NCI-H2171 treated with DMSO at 0.1 percent for 48 hours (cell line): ENCODE results near the gene PRPF4.
"Not testable (repeated sequence)": the region's sequence is repeated elsewhere in the genome, so short reads cannot be mapped to it uniquely, and the experiment has no call there.

ENCODE experiments used
- DNase-seq: peaks from one replicate; lab custom pipeline; 2025; lab: John Stamatoyannopoulos, UW

PRPF4 gene

DNA sequence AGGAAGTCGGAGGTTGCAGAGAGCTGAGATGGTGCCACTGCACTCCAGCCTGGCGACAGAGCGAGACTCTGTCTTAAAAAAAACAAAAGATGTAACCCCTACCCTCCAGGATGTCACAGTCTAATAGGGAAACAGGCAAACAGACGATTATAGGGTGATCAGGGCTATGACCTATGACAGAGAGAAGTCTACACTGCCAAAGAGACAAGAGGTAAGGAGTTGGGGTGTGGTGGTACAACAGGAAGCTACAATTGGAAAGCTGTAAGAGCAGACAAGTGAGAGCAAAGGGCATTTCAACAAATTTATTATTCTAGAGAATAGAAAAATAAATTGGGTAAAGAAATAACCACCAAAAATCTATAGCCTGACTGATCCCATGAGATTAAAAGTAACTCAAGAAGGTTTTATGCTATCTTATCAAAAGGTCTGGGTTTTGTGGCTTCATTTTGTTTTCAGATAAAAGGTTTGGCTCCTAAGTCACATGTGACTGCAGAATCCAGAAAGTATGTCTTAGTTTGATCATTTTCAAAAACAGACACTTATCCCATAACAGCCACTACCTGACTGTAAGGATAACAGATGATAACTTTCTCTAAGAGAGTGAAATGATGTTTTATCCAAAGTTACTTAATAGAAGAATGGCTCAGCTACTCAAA, 7.4 kb upstream of the PRPF4 start:
- no peak for DNase-seq

DNA sequence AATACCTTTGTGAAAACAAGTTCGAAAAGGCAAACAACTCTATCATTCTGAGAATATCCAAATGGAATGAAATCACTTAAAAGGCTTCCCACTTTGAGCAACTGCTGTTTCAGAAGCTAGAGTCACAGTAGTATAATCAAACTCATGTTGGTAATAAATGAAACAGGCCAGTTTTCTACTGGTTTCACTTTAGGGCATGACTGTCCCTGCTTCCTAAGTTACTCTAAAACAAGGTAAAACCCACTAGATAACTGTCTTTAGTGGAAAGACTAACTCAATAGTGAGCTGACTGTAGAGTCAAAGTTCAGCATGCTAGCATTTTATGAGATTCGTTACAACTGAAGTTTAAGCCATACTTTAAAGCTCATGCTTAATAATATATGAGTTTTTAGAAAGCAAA, 6.1 kb upstream of the PRPF4 start:
- DNase-seq = no peak

DNA sequence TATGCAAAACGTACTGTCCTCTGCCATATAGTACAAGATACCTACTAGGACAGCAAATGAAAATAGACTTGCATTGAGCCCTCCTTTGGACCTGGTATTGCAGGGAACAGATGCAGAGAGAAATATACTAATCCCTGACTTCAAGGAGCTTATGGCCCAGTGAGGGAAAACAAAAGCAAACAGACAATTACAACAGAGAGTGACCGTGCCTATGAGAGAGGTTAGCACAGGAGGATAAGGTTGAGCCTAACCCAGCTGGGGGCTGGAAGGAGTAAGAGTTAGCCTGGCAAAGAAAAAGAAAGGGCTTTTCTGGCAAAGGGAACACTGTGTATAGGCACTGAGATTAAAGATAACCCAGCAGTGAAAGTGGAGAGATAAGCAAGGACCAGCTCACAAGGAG, 5.6 kb upstream of the PRPF4 start:
- no peak for DNase-seq

DNA sequence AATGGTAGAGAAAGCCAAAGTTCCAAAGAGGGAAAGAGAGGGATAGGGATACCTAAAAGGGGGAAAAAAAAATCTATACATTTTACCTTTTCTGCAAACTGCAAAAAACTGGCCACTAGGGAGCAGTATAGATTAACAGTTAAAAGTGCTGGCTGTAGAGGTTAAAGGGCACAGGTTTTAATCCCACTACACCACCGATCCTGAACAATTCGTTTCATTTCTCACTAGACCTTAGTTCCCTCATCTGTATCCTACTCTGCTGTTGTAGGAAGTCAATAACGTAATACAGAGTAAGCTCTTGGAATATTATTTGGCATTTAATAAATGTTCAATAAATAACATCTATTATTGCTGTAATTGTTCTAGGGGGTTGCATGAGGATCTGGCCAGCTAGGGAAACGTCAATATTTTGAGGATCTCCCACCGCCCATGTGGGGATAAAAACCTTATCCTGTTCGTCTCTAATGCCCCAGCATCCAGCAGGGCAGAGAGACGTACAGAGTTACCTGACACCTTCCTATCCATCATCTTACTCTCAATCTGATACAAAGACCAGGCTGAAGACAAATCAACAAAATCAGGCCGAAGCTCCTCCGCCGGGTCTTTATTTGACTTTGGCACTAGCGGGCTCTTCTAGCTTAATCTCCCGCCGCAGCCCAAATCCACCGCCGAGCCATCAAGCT, 843 bp upstream of the PRPF4 start:
- peak; percentile 80 for DNase-seq

DNA sequence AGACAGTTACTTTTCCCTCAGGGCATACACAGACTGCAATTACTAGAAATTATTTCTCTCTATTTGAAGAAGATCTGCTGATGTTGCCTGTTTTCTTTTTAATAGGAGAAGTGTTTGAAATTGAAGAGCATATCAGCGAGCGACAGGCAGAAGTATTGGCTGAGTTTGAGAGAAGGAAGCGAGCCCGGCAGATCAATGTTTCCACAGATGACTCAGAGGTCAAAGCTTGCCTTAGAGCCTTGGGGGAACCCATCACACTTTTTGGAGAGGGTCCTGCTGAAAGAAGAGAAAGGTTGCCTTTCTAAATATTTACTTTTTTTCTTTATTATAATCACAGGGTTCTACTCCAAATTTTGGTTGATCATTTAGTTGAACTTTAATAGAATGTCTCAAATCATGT, 3.4 kb downstream of the PRPF4 start:
- DNase-seq = no peak

DNA sequence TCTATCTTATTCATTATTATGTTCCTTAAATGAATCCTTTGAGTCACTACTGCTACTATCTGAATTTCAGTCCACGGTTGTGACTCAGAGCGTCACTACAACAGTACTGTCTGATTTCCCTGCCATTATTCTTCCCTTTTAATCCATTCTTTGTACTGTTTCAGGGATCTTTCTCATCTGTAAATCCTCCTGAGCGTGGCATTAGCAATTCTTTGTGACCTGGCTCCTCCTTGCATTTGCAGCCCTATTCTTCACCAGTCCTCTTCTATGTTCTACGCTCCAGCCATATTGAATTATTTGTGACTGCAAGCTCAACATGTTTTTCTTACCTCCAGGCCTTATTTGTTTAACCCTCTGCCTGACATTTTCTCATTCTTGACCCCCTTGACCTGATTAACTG, 5.9 kb downstream of the PRPF4 start:
- no peak for DNase-seq

DNA sequence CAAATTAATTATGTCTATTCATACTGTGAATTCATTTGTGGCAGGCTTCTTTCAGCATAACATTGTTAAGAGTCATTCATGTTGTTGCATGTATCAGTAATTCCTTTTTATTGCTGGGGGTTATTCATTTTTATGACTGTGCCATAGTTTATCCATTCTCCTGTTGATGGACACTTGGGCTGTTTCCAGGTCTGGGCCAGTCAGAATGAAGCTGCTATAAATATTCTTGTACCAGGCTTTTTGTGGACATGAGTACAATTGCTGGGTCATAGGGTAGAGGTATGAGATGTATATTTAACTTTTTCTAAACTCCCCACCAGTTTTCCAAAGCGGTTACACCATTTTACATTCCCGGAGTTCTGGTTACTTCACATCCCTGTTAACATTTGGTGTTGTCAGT, 13.6 kb downstream of the PRPF4 start:
- DNase-seq = no peak

DNA sequence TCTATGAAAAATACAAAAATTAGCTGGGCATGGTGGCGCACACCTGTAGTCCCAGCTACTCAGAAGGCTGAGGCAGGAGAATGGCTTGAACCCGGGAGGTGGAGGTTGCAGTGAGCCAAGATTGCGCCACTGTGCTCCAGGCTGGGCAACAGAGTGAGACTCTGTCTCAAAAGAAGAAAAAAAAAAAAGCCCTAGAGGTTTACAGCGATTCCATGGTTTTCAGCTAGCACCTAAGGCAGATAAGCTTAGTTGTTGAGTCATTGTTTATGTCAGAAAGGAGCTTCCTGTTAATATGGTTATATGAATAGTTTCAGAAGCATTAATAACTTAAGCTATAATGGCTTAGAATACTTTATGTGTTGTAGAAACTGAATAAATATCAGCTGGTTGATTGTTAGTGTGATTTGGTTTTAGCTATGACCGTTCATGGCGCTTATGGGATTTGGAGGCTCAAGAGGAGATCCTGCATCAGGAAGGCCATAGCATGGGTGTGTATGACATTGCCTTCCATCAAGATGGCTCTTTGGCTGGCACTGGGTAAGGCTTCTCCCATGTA, 14.7 kb downstream of the PRPF4 start:
- DNase-seq = no peak

DNA sequence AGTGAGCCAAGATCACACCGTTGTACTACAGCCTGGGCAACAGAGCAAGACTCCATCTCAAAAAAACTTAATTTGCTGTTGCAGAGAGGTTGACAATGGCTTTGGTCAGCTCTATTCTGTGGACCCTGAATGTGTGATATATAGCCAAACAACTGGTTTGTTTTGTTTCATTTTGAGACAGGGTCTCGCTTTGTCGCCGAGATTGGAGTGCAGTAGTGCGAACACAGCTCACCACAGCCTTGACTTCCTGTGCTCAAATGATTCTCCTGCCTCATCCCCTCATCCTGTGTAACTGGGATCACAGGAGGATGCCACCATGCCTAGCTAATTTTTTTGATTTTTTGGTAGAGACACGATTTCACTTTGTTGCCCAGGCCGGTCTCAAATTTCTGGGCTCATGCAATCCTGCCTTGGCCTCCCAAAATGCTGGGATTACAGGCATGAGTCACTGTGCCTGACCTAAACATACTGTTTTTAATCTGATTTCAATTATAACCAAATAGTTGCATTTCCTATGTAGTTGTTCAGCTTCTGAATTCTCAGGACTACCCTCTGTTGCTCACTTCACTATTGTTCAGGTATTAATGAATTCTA, 17.9 kb downstream of the PRPF4 start:
- no peak for DNase-seq

DNA sequence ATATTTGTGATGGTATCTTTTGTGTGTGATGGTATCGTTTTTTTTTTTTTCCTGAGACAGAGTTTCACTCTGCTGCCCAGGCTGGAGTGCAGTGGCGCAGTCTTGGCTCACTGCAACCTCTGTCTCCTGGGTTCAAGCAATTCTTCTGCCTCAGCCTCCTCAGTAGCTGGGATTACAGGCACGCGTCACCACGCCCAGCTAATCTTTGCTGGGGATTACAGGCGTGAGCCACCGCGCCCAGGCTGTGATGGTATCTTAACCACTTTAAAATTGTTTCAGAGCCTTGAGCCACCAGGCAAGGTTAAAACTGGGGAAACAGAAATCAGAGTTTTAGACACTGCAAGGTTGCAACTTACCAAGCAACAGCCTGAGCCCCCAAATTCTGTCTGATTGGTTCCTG, 20.8 kb downstream of the PRPF4 start:
- DNase-seq = not testable (repeated sequence)

DNA sequence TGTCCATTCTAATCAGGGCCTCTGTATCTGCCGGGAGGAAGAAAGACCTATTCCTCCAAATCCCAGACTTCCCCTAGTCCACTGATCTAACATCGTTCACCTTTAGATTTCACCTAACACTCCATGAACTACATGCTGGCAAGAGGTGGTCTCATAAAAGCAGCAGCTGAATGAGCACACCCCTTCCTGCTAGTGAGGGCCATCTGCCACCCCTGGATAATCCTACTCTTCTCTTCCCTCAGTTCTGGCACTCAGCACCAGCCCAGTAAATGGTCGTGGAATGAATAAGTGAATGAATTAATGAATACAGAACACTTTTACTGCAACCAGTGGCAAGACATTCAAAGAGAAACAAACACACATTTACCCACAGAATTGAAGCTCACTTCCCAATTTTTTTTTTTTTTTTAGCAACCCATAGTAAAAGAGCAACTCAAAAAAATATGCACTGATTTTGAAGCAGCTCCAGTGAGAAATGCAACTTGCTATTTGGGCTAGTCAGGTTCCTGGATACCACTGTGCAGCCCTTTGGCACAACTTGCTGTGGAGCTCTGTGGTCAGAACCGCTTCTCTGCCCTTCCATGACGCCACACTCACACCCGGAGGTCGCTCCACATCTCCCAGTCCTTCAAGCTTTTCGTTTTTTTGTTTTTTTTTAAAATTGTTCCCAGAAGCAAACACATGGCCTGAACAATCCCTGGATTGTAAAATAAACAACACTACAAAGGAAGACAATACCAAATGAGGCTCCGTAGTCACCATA, 21.5 kb downstream of the PRPF4 start:
- DNase-seq = peak; percentile 60

DNA sequence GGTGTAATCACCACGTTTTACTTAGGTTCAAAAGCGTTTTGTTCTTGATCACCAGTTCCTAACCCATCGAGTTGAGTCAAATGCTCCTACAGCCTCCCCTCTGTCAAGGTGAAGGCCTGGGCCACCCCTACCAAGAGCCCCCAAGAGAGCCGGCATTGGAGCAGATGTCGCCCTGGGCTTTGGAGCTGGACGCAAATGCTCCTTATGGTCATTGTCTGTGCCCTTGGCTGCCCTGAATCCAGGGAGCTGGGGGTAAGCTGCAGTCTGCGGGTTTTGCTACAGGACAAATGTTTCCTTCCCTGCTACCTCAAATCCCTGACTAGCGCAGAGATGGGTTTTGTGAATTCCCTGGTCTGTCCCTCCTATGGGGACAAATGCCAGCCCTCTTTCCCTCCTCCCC, 22.9 kb downstream of the PRPF4 start:
- DNase-seq = no peak

DNA sequence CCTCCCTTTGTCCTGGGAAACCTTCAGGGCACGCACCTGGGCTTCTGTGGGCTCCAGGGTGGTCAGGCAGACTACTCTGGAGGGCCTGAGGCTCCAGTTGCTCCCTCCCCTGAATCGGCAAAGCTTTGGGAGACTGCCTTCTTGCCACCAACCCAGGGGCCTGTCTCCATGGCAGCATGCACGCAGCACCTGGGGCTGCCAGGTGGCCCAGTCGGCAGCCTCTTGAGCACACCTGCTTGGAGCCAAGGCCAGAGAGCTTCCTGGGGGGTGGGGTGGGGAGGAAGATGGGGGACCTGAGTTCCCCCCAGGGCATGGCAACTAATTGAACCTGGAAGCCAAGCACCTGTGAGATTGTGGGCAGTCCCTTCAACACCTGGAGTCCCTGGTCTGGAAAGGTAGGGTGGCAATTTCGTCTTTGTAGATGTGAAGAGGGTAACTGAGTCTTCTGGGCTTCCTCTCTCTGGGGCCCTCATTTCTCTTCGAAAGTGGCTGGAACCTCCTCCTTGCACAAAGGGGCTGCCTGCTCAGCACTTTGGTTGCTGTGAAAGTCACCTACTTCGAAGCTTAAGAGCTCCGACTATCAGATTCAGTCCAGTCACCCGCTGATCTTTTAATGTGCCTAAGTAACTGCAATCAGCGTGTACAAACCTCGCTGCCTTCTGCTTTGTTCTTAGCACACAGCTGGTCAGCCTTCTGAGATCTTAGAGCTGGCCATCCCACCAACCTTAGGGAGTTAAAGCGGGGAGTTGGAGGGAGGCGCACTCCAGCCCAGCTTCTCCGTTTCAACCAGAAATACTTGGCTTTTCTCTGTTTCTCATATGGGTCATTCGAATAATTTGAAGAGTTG, 23.7 kb downstream of the PRPF4 start:
- DNase-seq = peak; percentile 74

DNA sequence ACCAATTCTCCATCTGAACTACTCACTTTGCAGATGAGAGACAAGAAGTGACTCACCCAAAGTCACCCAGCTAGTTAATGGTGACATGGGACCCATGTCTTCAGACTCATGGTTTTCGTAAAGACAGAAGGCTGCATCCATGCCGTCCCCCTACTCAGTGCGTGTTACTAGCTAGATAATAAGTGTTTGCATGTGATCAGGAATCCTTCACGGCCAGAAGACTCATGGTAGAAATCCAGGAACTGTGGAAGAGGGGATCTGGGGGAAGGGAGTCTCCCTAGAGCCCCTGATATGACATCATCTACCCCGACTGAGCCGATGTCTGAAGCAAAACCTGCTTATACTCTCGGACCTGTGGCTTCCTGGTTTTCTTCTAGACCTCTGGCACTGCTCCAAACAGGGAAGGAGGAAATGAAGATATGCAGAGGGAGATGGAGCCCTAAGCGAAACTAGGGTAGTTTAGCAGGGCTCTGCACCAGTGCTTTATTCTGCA, 24.4 kb downstream of the PRPF4 start:
- peak; percentile 8 for DNase-seq

DNA sequence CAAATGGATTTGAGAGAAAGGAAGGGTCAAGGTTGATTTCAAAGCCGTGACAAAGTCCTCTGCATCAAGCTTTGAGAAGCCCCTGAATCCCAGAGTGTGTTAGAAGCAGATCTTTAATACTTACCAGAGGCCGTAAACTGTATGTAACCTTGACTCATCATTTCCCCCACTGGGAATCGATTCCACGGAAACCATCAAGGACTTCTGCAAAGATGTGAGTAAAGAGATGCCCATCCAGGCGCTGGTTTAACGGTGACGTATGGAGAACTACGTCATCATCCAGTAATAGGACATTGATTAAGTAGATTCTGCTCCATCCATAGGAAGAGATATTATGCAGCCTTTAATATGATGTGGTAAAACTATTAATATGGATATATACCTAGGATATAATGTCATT, 26.1 kb downstream of the PRPF4 start:
- DNase-seq = no peak

DNA sequence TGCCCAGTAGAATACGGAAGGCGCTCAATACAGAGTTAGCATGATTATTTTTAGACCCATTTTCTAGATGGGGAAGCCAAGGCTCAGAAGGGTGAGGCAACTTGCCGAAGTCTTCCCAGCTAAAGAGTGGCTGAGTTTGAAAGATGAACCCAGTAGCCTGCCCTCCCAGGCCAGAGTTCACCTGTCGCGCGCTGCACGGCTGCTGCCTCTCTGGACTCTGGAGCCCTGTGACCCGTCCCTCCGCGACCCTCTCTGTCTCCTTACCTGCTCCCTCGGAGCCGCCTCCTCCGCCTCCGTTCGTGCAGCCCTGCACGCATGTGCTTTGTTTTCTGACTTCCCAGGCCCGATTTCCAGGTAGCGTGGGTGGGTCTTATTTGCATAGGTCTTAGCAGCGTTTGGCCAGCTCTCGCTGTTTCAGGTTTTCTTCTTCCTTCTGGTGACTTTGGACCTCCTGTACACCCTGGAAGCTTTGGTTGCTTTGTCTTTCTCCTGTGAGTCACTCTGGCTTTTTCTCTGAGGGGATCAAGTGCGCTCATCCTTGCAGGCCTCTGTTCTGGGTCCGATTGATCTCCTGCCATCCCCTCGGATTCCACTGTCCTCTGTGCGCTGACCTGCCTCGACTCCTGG, 27.4 kb downstream of the PRPF4 start, which contains the start of gene RNF183:
Gene RNF183 (minus strand): TSS at position 585 of the 627 bp plus-strand sequence. CDS start 5,192 bp downstream, outside the sequence.
- no peak for DNase-seq

DNA sequence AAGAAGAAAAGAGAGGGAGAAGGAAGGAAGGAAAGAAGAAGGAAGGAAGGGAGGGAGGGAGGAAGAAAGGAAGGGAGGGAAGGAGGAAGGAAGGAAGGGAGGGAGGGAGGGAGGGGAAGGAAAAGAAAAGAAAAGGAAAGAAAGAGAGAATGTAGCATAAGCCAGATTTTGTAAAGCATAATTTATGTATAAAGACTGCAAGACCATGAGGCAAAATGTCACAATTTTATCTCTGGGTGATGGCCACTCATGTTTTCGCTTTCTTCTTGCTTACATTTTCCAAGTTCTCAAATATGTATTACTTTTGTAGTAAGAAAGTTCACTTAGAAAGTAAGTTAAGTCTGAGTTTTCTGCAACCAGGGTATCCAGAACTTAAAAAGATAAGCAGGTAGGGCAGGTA, 31.1 kb downstream of the PRPF4 start:
- no peak for DNase-seq

DNA sequence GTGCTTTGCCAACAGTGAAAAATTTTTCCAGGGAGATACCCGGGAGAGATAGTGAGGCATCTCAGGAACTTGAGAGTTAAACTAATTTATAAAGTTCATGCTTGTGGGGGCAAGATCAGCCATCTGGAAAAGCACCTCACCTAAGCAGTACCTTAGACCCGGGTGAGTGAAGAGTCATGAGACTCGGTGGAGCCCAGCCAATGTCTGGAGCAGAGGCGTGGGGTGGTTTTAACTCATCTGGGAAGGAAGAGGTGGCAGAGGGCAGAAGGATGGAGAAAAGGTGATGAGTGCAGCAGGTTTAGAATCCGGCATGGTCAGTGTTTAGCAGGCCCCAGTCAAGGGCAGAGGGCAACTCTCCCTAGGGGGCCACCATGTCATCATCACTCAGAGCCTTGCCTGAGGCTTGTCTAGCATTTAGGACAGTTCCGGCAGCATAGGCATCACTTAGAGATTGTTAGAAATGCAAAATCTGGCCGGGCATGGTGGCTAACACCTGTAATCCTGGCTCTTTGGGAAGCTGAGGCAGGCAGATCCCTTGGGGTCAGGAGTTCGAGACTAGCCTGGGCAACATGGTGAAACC, 32.0 kb downstream of the PRPF4 start:
- DNase-seq = no peak

DNA sequence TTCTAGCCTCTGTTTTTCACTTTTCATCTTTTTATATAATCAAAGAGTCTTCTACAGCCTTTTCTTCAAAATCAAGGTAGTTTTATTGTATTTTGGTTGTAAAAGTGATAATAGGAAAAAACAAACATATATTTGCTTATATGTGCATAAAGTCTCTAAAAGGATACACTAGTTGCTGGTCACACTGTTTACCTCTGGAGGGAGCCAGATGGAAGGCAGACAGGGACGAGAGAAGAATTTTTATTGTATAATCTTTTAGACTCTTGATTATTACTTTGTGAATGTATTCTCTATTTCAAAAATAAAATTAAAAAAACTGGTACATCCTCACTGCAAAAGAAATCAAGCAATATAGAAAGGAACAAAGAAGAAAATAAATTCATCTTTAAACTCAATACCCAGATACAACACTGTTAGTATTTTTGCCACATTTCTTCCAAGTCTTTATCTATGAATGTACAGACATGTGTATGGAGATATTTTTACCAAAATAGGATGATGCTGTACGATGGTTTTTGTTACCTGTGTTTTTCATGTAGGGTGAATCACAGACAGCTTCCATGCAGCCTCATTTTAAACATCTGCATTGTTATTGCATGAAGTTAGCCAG, 33.9 kb downstream of the PRPF4 start:
- peak; percentile 36 for DNase-seq

DNA sequence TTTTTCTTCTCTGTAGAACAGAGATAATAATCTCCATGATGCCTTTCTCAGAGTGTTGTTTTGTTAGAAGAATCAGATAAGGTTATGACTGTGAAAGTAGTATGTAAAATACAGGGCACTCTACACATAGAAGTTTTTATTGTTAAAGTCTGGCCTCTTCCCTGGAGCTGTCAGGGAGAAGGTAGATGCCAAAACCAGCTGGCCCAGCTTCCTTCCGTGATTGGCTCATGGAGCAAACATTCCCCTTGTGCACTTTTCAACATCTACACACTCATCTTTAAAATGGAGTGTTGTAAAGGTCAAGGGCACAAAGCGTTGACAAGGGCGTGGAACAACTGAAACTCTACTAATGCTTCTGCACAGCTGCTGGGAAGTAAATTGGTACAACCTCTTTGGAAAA, 35.1 kb downstream of the PRPF4 start:
- no peak for DNase-seq
